Psoas muscle (tissue), 8 donors: ENCODE measurements around the gene SPAG6. TPM values are rescaled to one million over a fixed set of nuclear protein-coding genes. Genes with fewer than 3 reads are reported as not detected.

Source experiments
- ATAC-seq, 4 donors: fragments of 200-7000 bp; cut with Tn5 transposase; one replicate each; pipeline ENCODE4 v1.9.1; 2020; ENCODE audit warnings: moderate library complexity in 3 of 4, mild to moderate bottlenecking in 2 of 4
- DNase-seq, 2 donors: peaks; one replicate each; pipeline ENCODE4 v3.0.0-alpha.2; 2020
- H3K27ac ChIP-seq: fragments of 200-600 bp; one replicate; pipeline ENCODE4 v1.8.0; 2022
- H3K27me3 ChIP-seq, 3 donors: fragments of 200-600 bp in 1 of 3; one replicate each; pipeline versions ENCODE4 v1.6.1 to v1.8.0; 2013 to 2022; ENCODE audit warnings: low read length in 2 of 3, mild to moderate bottlenecking in 2 of 3, moderate library complexity in 1 of 3; ENCODE audit not compliant: insufficient read depth in 3 of 3
- H3K36me3 ChIP-seq, 2 donors: fragments of 200-600 bp in 1 of 2; one replicate each; pipeline versions ENCODE4 v1.6.1 to v1.8.0; 2013 to 2022; ENCODE audit warnings: low read depth in 1 of 2, mild to moderate bottlenecking in 1 of 2, moderate library complexity in 1 of 2; ENCODE audit not compliant: insufficient read depth in 1 of 2
- H3K4me1 ChIP-seq: fragments of 200-600 bp; one replicate; pipeline ENCODE4 v1.8.0; 2022
- H3K4me3 ChIP-seq: fragments of 200-600 bp; one replicate; pipeline ENCODE4 v1.8.0; 2022; ENCODE audit warnings: mild to moderate bottlenecking
- H3K9me3 ChIP-seq: fragments of 200-600 bp; one replicate; pipeline ENCODE4 v1.8.0; 2022
- WGBS, 3 donors: extraction: QIAGEN DNeasy Blood & Tissue Kit; methylation state at CpG; one replicate each; pipeline versions ENCODE4 v1.1.6 to v1.1.7; 2013; 5-methylcytosine and 5-hydroxymethylcytosine counted together
- intact Hi-C, 2 donors: fragments of 100-400 bp; cut with DNase I; formaldehyde crosslinking; loops; one replicate each; pipeline versions ENCODE4 v1.11.0 to v1.14.2; 2022
- polyA plus RNA-seq, 3 donors: library from polyadenylated mRNA; stranded (reverse); fragments of 200-250 nt; gene quantifications; one replicate each; pipeline ENCODE4 v1.2.3, GENCODE V29; 2013
- total RNA-seq, 4 donors: library from RNA; stranded (reverse); fragmentation: NEBNext Ultra II Directional in 2 of 4; extraction: Animal tissue kit (Norgen Biotek cat#: 25700) in 2 of 4; gene quantifications; one replicate each; pipeline versions ENCODE4 v1.2.1 to v1.2.4, GENCODE V29; 2021 to 2023
- TF ChIP-seq, protein P1 (sequence below): fragments of 200-600 bp; IDR thresholded peaks from one replicate; pipeline ENCODE4 v1.8.0; 2022; ENCODE audit warnings: antibody characterized with exemption
- donor health status: healthy with polysubstance abuse.
- donor health status: DM: no; HTN: no; CAD: no; lungs with moderate emphysema.
- donor health status: Bipolar disorder and iron deficiency.
- donor health status: healthy.
- donor health status: DM: yes; HTN: yes; CAD: no.
- donor health status: DM: no; HTN: no; CAD: no.
- donor health status: DM: no; HTN: no; CAD: no.
- donor health status: DM: yes; HTN: yes; CAD: no.

Gene SPAG6
- total and polyA plus RNA-seq, 7 donors = 0.15 TPM; not detected in 6

DNA sequence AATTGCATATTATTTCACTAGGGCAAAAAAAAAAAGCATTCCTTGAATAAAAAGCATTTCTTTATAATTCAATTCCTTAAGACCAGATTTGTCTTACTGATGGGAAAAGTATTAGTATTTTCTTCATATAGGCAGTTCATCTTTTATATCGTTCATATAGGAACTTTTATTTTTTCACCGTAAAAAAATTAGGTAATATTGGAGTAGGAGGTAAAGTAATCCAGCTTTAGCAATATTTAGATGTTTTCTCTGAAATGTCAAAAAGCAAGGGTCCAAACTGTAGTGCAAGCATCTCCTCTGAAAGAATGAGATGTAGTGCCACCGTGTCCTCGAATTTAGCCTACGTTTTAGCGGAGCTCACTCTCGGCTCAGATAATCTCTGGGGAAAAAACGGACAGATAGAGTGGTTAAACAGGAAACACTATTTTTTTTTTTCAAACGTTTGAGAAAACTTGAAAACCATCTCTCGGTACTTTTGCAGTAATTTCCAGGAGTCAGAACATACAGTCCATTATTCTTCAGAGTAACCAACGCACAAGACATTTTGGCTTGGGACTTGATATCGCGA is 5.5 kb upstream of the SPAG6 start:
- H3K27me3 ChIP-seq = peaks cover 5 to 89% (median 28%) of the 10 kb centered on the region in 3 donors
- 0 to 1% (median 1%) methylated on average over 13 of the region's 13 CpGs for WGBS, 3 donors
- no peak for ATAC-seq

DNA sequence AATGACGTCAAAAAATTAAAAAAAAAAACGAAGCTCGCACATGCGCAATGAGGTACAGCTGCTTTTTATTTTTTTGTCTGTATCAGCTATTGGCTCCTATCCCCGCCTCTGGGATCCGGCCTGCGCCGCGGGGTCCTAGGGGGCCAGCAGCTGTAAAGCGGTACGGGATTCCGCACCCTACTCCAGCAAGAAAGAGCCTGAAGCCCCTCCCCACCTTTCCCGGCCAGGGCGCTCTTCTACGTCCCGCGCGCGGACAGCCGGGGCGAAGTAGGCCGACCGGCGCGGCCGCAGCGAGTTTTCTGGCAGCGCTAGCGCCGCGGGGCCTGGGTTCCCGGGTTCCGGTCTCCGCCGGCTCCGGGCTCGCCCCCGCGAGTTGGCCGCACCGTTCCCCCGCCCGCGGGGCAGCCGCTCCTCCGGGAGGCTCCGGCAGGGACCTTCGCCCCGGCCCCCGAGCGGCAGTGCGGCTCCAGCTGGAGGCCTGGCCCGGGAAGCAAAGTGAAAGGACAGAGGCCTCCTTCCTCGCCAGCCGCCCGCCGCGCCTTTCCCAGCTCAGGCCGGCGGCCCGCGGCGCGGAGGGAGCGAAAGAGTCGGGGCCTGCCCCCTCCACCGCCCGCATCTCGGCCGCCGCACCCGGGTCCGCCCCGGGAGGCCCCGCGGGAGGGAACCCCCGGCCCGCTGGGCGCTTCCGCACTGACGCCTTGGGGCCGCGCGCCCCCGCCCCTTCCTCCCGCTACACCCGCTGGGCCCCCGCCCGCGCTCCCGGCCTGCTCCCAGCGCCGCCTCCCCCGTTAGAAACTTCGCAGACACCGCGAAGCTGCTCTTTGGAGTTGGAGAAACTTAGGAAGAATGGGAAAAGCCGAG is 4.7 kb upstream of the SPAG6 start:
- TF ChIP-seq, protein P1, sequence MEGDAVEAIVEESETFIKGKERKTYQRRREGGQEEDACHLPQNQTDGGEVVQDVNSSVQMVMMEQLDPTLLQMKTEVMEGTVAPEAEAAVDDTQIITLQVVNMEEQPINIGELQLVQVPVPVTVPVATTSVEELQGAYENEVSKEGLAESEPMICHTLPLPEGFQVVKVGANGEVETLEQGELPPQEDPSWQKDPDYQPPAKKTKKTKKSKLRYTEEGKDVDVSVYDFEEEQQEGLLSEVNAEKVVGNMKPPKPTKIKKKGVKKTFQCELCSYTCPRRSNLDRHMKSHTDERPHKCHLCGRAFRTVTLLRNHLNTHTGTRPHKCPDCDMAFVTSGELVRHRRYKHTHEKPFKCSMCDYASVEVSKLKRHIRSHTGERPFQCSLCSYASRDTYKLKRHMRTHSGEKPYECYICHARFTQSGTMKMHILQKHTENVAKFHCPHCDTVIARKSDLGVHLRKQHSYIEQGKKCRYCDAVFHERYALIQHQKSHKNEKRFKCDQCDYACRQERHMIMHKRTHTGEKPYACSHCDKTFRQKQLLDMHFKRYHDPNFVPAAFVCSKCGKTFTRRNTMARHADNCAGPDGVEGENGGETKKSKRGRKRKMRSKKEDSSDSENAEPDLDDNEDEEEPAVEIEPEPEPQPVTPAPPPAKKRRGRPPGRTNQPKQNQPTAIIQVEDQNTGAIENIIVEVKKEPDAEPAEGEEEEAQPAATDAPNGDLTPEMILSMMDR = no peak
- no peaks in the 10 kb centered on the region for H3K36me3 ChIP-seq
- H3K4me3 ChIP-seq = peak overlapping the region; percentile 94
- H3K4me1 ChIP-seq = peaks cover 31% of the 10 kb centered on the region
- no peaks in the 10 kb centered on the region for H3K9me3 ChIP-seq
- 1% methylated on average over 72 to 98 of the region's 98 CpGs for WGBS, 3 donors
- H3K27me3 ChIP-seq = peaks cover 5 to 89% (median 28%) of the 10 kb centered on the region in 3 donors
- intact Hi-C loops = loop anchor here (1.0 to 10.0 kb wide), 4 partner anchors 21 to 244 kb away; no protein-coding TSS in a partner anchor
- DNase-seq (peak; percentile 72 to 81), ATAC-seq (peak; percentile 78 to 87 (median 83))
- peak overlapping the region; percentile 99 for H3K27ac ChIP-seq

More for the DNA sequence above, 5.5 kb upstream of the SPAG6 start:
- no peaks in the 10 kb centered on the region for H3K9me3 ChIP-seq
- peak overlapping the region; percentile 99 for H3K27ac ChIP-seq
- intact Hi-C loops = loop anchor here (1.0 to 10.0 kb wide), 4 partner anchors 21 to 245 kb away; no protein-coding TSS in a partner anchor
- no peaks in the 10 kb centered on the region for H3K36me3 ChIP-seq
- H3K4me1 ChIP-seq = peaks cover 37% of the 10 kb centered on the region
- peak overlapping the region; percentile 94 for H3K4me3 ChIP-seq
- TF ChIP-seq, protein P1 = no peak
- no peak for DNase-seq

DNA sequence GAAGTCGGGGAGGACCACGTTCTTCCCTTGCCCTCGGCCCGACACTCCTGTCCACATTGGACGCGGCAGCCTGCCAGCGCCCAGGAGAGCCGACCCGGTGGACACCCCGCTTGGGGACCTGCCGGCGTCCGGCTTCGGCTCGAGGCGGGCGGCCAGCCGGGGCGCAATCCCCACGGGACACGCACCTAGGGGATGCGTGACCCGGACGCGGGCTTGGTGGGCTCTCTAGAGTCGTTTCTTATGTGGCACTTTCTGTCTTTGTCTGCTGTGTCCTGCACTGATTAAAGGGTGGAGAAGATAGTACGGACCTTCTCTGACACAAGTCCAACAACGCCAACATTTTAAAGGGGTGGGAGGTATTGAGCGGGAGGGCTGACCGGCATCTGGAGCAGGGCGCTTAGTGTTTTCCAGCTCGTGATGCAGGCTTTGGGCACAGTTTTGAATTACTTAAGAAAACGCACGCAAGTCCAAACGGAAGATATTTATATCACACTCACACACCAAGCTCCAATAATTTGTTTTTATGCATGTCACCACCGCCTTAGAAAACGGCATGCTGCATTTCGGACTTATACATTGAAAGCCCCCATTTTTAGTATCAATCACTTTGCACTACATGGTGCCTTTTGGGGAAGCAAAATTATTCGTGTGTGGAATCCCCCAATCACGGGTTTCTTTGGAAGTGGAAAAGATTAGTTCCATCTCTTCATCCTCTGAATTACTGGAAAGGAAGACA is 3.9 kb upstream of the SPAG6 start:
- peaks cover 5 to 88% (median 27%) of the 10 kb centered on the region in 3 donors for H3K27me3 ChIP-seq
- DNase-seq (peak in 1 of 2 donors; percentile 77), ATAC-seq (peak; percentile 45 to 61 (median 50))
- peak overlapping the region; percentile 94 for H3K4me3 ChIP-seq
- TF ChIP-seq, protein P1 = no peak
- intact Hi-C loops = loop anchor here (5.0 to 10.0 kb wide), 3 partner anchors 96 to 243 kb away; no protein-coding TSS in a partner anchor
- 2 to 4% (median 3%) methylated on average over 37 to 40 of the region's 40 CpGs for WGBS, 3 donors
- peaks cover 23% of the 10 kb centered on the region for H3K4me1 ChIP-seq
- H3K9me3 ChIP-seq = no peaks in the 10 kb centered on the region
- no peaks in the 10 kb centered on the region for H3K36me3 ChIP-seq
- peak overlapping the region; percentile 99 for H3K27ac ChIP-seq

DNA sequence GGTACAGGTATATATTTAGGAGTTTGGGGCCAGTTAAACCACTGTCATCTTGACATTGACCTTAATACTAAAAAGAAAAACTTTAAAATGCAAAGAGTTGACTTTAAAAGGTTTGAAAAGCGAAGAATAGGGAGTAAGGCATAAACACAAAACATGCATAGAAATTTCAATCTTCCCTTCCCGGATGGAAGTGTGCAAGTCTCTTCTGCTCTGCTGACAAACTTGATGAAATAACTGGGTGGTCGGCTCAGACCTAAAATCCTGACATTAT is 3.4 kb upstream of the SPAG6 start:
- peak overlapping the region; percentile 94 for H3K4me3 ChIP-seq
- H3K9me3 ChIP-seq = no peaks in the 10 kb centered on the region
- TF ChIP-seq, protein P1 = no peak
- H3K4me1 ChIP-seq = peaks cover 18% of the 10 kb centered on the region
- ATAC-seq (no peak), DNase-seq (no peak)
- no peaks in the 10 kb centered on the region for H3K36me3 ChIP-seq
- peaks cover 9 to 88% (median 22%) of the 10 kb centered on the region in 3 donors for H3K27me3 ChIP-seq
- intact Hi-C loops = loop anchor here (5.0 to 10.0 kb wide), 3 partner anchors 95 to 243 kb away; no protein-coding TSS in a partner anchor
- WGBS, 3 donors = 51 to 55% (median 54%) methylated on average over 3 of the region's 3 CpGs
- no peak overlapping the region for H3K27ac ChIP-seq
